HG02943 (cell line): ENCODE measurements around the gene SEC61A2.
"Not testable (repeated sequence)": the region's sequence is repeated elsewhere in the genome, so short reads cannot be mapped to it uniquely, and the experiment has no call there.

ENCODE experiments used
- ATAC-seq: cut with Tn5 transposase; IDR thresholded peaks from one replicate; pipeline ENCODE4 v1.9.1; 2021; ENCODE audit warnings: mild to moderate bottlenecking, low read depth, moderate library complexity; ENCODE audit not compliant: unreplicated experiment

The SEC61A2 gene

DNA sequence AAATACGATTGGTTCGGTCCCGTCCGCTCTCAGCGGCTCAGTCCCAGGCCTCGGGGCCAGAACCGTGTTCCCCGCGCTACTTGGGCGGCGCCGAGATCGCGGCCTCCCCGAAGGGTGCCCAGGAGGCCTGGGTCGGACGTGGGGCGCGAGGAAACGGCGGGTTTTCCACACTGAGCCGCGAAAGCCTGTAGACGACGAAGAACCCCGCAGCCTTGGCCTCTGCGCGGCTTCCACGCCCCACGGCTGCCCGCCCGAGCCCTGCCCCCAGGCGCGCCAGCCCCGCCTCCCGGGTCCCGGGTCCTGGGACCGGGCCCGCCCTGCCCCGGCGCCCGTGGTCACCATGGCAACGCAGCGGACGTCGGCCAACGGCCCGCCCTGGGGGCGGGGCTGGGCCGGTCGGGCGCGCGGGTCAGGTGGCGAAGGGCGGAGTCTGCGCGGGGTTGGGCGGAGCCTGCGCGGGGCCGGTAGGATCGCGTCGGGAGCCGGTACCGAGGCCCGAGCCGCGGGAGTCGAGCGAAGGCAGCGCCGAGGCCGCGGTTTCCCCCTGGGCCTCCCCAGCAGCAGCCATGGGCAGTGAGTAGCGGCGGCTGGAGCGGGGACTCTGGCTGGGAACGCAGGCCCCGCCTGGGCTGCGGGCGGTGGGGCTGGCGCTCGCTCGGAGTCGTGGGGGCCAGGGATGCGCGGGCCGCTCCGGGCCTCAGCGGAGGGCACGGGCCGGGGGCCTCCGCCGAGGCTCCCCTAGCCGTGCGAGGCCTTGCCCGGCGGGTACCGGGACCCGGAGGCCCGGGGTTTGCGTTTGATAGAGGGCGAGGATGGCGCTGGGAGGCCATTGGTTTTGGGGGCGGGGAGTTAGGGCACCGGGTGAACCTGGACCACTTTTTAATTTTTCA lies at the start of gene SEC61A2:
Gene SEC61A2, plus strand, starts transcription at position 456 of the 890 bp plus-strand sequence. Its CDS starts 111 bp downstream, at position 567.
- ATAC-seq = peak; percentile 85

DNA sequence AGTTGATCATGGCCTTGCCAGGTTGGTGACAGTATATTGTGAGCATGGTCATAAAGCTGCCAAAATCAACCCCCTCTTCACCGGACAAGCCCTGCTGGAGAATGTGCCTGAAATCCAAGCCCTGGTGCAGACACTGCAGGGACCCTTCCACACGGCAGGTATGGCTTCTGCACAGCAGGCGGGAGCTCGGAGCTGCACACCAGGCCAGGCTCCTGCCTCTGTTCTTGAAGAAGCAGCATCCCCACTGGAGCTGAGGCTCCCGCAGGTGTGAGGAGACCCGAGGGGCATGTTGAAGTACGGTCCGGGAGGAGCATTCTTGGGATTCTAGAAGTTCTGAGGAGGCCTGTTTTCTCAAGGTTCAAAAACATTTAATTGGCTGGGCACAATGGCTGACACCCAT lies 48.0 kb upstream of the SEC61A2 start:
- ATAC-seq = no peak

DNA sequence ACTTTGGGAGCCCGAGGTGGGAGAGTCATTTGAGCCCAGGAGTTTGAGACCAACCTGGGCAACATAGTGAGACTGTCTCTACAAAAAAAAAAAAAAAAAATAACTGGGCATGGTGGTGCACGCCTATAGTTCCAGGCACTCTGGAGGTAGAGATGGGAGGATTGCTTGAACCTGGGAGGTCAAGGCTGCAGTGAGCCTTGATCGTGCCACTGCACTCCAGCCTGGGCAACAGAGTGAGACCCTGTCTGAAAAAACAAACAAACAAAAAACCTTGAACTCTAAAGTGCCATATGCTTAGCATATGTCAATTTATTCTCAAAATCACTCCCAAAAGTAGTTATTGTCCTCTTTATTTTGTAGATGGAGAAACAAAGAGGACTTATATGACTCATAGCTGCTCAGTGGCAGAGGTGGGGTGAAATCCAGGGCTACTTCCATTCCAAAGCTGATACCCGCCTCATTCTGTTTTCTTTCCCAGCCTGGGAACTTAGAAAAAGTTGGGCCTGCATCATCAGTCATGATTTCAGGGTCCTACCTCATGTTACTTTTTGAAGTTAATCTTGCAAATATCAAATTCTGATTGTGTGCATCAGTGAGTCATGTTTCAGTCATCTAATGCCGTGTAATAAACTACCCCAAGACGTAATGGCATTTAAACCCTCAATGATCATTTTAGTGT lies 47.5 kb upstream of the SEC61A2 start:
- no peak for ATAC-seq

DNA sequence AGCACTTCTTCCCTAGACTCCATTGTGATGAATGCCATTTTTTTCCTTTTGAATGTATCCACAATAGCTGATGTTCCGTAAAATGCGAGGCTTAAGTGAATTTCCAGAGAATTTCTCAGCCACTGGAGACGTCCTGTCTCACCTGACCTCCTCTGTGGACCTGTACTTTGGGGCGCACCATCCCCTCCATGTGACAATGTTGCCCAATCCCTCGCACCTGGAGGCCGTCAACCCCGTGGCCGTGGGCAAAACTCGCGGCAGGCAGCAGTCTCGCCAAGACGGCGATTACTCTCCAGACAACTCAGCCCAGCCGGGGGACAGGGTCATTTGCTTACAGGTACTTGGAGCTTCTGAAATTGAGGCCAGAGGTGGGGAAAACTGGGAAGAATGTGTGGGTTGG lies 40.6 kb upstream of the SEC61A2 start:
- no peak for ATAC-seq

DNA sequence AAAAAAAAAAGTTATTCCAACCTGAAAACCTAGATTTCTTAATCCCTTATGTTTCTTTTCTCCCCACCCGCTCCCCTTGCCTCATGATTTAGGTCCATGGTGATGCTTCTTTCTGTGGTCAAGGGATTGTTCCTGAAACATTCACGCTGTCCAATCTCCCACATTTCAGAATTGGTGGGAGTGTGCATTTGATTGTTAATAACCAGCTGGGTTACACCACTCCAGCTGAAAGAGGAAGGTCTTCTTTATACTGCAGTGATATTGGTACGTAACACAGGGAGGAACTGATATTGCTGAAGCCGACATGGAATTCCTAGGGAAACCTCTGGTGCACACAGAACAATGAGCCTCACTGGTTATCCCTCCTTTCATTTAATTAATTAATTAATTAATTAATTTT lies 38.1 kb upstream of the SEC61A2 start:
- ATAC-seq = no peak

DNA sequence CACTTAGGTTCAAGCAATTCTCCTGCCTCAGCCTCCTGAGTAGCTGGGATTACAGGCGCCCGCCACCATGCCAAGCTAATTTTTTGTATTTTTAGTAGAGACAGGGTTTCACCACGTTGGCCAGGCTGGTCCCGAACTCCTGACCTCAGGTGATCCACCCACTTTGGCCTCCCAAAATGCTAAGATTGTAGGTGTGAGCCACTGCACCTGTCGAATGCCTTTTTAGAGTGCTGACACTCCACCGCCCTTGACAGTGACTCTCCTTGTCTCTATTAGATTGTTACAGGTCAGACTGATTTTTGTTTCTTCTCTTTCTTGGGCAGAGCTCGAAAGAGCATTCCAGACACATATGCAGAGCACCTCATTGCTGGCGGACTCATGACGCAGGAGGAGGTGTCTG lies 32.1 kb upstream of the SEC61A2 start:
- ATAC-seq = not testable (repeated sequence)

DNA sequence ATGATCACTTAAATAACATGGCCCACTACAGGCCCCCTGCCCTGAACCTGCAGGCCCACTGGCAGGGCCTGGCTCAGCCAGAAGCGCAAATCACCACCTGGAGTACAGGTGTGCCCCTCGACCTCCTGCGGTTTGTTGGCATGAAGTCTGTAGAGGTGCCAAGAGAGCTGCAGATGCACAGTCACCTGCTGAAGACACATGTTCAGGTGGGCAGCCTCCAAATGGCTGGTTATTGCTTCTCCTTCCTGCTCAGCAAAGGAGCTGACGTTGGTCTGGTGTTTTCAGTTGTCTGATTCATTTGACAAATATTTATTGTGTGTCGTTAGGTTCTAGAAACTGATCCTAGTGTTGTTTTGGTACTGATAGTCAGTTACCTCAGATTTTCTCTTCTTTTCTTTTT lies 31.7 kb upstream of the SEC61A2 start:
- no peak for ATAC-seq

DNA sequence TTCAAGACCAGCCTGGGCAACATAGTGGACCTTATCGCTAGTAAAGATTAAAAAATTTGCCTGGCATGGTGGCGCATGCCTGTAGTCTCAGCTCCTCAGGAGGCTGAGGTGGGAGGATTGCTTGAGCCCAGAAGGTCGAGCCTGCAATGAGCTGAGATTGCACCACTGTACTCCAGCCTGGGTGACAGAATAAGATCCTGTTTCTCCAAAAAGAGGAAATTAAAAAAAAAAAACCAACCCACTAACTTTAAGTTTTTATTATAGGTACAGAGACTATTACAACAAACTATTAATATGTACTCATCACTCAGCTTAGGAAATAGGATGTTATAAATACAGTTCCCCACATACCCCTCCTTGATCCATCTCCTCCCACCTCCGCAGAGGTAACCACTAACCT lies 30.5 kb upstream of the SEC61A2 start:
- ATAC-seq = no peak

DNA sequence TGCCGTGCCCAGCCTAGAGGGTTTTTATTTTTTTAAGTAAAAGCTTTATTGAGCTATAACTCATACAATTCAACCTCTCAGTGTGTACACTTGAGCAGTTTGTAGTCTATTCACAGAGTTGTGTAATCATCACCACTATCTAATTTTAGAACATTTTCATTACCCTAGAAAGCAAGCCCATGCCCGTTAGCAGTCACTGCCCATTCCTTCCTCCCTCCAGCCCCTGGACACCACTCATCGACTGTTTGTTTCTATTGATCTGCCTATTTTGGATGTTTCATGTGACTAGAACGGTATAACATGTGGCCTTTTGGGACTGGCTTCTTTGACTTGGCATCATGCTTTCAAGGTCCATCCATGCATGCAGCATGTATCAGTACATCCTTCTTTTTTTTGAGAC lies 25.7 kb upstream of the SEC61A2 start:
- no peak for ATAC-seq

DNA sequence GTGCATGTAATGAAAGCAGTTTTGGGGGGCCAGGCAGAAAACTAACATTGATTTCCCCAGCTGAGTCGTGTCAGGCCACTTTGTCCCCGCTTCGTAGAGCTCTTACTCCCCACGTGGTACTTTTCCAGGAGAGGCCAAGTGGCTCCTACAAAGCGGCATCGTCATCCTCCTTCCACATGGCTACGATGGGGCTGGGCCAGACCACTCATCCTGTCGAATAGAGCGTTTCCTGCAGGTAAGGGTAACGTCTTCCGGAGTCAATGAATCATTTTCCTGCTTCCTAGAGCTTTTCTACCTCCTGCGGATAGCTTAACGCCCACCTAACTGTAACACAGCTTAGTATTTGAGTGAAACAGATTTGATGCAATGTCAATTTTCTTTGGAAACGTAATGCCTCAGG lies 21.7 kb upstream of the SEC61A2 start:
- no peak for ATAC-seq

DNA sequence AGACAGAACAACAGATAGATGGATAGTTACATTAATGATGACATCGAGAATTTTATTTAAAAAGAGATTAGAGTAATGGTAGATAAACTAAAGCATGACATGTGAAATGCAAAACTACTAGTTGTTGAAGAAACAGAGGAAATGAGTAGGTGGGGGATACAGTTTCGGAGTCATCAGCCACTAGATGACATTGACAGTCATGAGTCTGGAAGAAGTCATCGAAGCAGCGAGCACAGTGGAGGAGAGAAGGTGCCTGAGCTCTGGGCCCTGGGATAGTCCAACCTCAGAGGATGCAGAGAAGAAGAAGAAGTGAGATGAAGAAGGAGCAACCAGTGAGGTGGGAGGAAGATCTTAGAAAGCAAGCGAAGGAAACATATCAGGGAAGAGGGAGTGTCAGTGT lies 20.2 kb upstream of the SEC61A2 start:
- no peak for ATAC-seq

DNA sequence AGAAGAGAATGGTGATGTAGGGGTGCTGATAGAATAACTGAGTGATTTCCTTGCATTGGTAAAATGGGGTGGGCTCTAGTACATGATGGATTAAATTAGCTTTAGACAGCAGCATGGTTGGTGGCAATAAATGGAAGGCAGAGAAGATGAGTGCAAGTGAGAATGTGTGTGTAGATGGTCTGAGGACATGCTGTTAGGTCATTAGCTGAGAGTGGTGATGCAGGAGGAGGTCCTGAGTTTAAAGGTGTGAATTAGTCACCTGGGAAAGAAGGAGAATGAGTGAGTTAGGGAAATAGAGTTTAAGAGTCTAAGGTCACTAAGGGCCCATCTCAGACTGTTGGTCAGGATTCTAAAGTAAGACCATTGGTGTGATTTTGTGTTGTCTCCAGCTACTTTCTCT lies 17.9 kb upstream of the SEC61A2 start:
- ATAC-seq = no peak

DNA sequence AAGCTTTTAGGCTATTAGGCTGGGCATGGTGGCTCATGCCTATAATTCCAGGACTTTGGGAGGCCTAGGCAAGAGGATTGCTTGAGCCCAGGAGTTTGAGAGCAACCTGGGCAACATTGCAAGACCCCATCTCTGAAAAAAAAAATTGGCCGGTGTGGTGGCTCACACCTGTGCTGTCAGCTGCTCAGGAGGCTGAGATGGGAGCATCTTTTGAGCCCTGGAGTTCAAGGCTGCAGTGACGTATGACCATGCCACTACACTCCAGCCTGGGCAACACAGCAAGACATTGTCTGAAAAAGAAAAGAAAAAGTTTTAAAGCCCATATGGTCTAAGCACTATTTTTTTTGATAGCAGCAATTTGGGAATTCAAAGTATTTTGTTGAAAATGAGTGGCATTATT lies 15.8 kb upstream of the SEC61A2 start:
- ATAC-seq = no peak

DNA sequence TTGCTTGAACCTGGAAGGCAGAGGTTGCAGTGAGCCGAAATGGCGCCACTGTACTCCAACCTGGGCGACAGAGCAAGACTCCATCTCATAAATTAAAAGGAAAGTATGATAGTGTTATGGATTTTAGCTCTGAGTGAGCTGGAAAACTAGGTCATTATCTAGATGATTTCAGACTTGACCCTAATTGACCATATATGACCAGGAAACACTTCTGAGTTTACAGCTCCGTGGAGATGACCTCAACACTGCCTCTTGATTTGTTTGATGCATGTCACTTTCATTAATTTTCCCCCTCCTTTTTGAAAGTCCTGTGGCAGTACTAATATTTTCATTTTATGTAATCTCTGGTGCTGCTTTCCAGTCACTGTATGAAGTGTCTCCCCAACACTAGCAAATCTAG lies 7.8 kb upstream of the SEC61A2 start:
- ATAC-seq = no peak

DNA sequence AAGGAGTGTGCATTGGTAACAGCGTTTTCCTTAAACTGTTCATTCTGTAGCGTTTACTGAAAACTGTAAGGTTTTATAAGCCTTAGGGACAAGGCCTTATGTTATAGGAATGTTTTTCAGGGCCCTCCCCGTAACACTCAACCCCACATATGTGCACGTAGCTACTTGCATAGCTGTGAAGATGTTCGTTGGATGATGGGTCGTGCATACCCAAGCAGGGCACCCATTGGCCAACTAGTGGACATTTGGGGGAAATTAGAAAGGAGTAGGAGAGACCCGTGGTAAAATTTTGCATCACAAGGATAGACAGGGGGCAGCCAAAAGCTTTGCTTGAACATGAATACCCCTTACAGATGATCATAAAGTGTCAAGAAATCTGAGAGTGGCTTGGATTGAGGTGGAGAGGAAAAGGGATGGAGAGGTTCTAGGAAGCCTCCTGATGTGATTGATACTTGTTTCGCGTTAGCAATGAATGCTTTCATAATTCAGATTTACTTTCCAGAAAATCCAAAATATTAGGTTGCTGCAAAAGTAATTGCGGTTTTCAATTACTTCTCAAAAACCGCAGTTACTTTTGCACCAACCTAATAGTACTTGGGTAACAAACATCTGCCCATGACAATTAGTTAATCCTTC lies 878 bp downstream of the SEC61A2 start:
- peak; percentile 47 for ATAC-seq

DNA sequence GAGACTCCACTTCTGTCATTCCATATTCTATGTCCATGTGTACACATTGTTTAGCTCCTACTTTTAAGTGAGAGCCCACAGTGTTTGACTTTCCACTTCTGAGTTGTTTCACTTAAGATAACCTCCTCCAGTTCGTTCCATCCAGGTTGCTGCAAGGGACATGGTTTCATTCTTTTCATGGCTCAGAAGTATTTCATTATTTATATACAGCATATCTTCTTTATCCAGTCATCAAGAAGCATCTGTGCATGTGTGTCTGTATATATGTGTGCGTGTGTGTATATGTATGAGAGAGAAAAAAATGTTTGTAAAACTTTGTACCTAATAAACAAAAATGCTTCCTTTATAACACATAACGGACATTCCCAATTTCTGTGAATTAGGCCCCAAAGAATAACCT lies 6.2 kb downstream of the SEC61A2 start:
- ATAC-seq = no peak

DNA sequence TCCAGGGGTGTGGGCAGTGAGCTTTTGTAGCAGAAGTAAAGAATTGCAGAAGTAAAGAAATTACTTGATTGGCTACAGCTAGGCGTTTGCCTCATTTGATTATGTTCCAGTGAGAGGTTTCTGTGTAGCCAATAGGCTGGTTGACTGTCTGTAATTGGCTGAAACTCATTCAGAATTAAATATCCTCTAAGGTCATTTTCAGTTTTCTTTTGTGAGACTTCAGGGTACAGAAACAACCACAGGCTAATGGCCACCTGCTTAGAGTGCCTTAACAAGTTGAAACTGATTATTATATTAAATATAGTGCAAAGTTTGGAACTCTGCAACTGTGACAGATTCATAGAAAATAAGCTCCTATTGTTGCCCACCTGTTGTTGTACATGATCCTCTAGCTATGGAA lies 10.6 kb downstream of the SEC61A2 start:
- ATAC-seq = no peak

DNA sequence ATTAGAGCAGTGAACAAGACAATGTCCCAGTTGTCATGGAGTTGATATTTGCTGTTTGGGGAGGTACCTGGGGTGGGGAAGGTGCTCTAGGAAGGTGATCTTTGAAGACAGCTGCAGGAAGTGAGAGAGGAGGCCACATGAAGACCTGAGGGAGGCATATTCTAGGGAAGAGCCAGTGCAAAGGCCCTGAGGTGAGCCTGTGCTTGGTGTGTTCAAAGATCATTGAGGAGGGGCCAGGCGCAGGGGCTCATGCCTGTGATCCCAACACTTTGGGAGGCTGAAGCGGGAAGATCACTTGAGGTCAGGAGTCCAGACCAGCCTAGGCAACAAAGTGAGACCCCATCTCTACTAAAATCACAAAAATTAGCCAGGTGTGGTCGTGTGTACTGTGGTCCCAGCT lies 15.1 kb downstream of the SEC61A2 start:
- no peak for ATAC-seq

DNA sequence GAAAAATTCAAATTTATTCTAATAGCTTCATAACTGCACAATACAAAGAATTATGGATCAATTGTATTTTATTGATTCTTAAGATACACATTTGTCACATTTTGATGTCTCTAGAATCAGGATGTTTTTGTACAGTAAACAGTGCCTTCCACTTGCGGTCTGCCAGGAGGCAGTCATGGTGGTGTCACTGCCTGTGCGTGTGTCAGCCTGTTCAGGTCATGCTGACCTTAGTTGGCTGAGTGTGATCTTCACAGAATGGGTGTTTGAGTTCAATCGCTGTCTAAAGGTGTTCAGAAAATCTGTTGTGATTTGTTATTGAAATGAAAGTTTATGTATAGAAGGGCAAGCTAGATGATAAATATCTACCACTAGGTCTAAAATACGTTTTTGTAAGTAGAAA lies 20.7 kb downstream of the SEC61A2 start:
- ATAC-seq = no peak

DNA sequence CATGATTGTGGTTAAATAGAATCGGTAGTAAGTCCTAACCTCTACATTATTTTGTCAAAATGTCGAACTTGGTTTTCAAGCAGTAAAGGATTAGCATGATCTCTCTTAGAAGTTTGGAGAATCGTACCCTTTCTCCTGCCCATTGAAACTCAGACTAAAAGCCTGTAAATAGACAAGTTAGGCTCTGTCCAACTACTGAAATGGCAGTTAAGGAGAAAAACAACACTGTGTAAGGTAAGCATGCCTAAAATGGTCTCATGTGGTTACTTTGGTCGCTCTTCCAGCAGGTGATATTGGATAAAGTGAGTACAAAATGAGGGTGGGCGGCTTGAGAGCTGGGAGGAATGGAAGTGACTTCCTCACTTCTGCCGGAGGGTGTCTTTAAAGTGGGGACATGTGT lies 25.0 kb downstream of the SEC61A2 start:
- no peak for ATAC-seq

DNA sequence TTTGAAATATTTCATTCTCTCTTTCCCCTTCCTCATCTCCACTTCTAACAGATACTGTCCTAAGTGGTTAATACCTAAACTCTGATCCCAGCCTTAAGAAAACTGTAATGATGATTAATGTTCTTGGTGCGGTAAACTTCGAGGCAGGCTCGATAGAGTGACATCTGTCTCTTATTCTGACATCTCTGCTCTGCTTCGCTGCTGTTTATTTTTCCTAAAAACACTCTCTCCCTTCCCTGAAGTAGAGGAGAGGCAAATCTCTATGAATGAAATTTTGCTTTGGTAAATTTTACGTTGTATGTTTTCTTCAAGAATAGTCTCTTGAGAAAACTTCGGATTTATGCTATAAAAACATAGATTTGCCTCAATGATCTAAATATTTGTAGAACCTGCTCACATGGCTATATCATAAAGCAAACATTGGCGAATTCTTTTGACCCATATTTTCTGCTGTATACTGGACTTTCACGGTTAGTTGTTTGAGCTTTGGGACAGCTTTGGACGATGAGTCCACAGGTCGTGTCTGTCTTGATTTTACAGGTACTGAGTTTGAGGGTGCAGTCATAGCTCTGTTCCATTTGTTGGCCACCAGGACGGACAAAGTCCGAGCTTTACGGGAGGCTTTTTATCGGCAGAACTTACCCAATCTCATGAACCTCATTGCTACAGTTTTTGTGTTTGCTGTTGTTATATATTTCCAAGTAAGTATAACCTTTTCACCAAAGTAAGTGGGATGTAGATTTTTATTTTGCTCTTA lies 27.1 kb downstream of the SEC61A2 start:
- no peak for ATAC-seq
